HepG2 (cell line): ENCODE data around the gene CST5. TPM values are rescaled to one million over a fixed set of nuclear protein-coding genes. Genes with fewer than 3 reads are reported as not detected.

Experiments used
- ATAC-seq: fragments of 200-7000 bp; cut with Tn5 transposase; 3 replicates; pipeline ENCODE4 v1.9.1; 2020; ENCODE audit warnings: mild to moderate bottlenecking, moderate library complexity
- BruUV-seq: library from RNA; stranded (reverse); fragments of 400-500 nt; replicated peaks from 2 replicates; lab custom pipeline; 2021; lab: Mats Ljungman, UMichigan
- CTCF ChIA-PET: fragments of 300-600 bp; formaldehyde crosslinking; extraction: SDS; loops from one replicate; lab custom pipeline; 2021; ENCODE audit warnings: low total read pairs, inconsistent platforms, low intra/inter-chr PET ratio; lab: Yijun Ruan, JAX
- POLR2A ChIA-PET: fragments of 350-600 bp; sonication (Branson Sonifier 250); formaldehyde crosslinking; loops from one replicate; lab custom pipeline; 2020; ENCODE audit warnings: antibody characterized with exemption, inconsistent platforms; lab: Yijun Ruan, JAX
- DNase-seq: peaks from one replicate; pipeline ENCODE4 v3.0.0-alpha.2; 2015; ENCODE audit warnings: low spot score
- FAIRE-seq: peaks from 3 replicates; lab custom pipeline; 2011; peaks lifted over from hg19 to GRCh38; lab: Jason Lieb, UNC
- H2AFZ ChIP-seq: one replicate; pipeline ENCODE4 v1.6.1; 2011; ENCODE audit warnings: low read length, inconsistent platforms
- H3K27ac ChIP-seq: fragments of 300-600 bp; 3 replicates; pipeline ENCODE4 v1.8.0; 2011; ENCODE audit warnings: mixed run types, mild to moderate bottlenecking, mixed read lengths, low read length, inconsistent platforms; ENCODE audit not compliant: insufficient read depth; ENCODE audit errors: extremely low read length
- H3K27me3 ChIP-seq, 2 experiments: fragments of 200-600 bp in 1 of 2; 2 replicates in 1 of 2; 3 replicates in 1 of 2; pipeline versions ENCODE4 v1.6.0 to v1.8.0; 2011; ENCODE audit warnings: low read length in 2 of 2, mild to moderate bottlenecking in 2 of 2, moderate library complexity in 2 of 2, inconsistent platforms in 1 of 2; ENCODE audit not compliant: insufficient read depth in 2 of 2, control insufficient read depth in 1 of 2
- H3K36me3 ChIP-seq, 2 experiments: fragments of 200-600 bp in 1 of 2; replicated peaks in 1 of 2; 2 replicates in 1 of 2; 3 replicates in 1 of 2; pipeline versions ENCODE4 v1.5.1 to v1.8.0; 2011; ENCODE audit warnings: low read length in 2 of 2, inconsistent platforms in 1 of 2; ENCODE audit not compliant: insufficient read depth in 2 of 2, control insufficient read depth in 1 of 2
- H3K4me1 ChIP-seq: 2 replicates; pipeline ENCODE4 v1.5.1; 2012; ENCODE audit warnings: low read length, inconsistent platforms; ENCODE audit not compliant: insufficient read depth
- H3K4me2 ChIP-seq: 2 replicates; pipeline ENCODE4 v1.6.0; 2011; ENCODE audit warnings: low read depth, low read length, inconsistent platforms
- H3K4me3 ChIP-seq, 3 experiments: fragments of 200-600 bp in 1 of 3; sonication (generic), shearing (Covaris generic) in 1 of 3; replicated peaks in 1 of 3; 2 replicates each; pipeline ENCODE4 v1.5.1; 2011 to 2016; ENCODE audit warnings: low read length in 3 of 3, inconsistent platforms in 2 of 3, low read depth in 2 of 3, mild to moderate bottlenecking in 2 of 3, control low read depth in 1 of 3, mixed read lengths in 1 of 3; ENCODE audit not compliant: insufficient read depth in 1 of 3
- H3K79me2 ChIP-seq: one replicate; pipeline ENCODE4 v1.6.1; 2011; ENCODE audit warnings: low read length, inconsistent platforms; ENCODE audit not compliant: insufficient read depth
- H3K9ac ChIP-seq: 2 replicates; pipeline ENCODE4 v1.6.0; 2011; ENCODE audit warnings: mild to moderate bottlenecking, low read depth, low read length, inconsistent platforms; ENCODE audit not compliant: insufficient read depth
- H3K9me3 ChIP-seq: 2 replicates; pipeline ENCODE4 v1.5.1; 2012; ENCODE audit warnings: mild to moderate bottlenecking, low read length
- H4K20me1 ChIP-seq: 2 replicates; pipeline ENCODE4 v1.6.0; 2011; ENCODE audit warnings: inconsistent platforms, mild to moderate bottlenecking, low read length, moderate library complexity; ENCODE audit not compliant: insufficient read depth
- CBX1 ChIP-seq: IDR thresholded peaks from one replicate; pipeline ENCODE4 v1.6.1; 2016; ENCODE audit warnings: antibody characterized with exemption, low read depth
- GLI4 ChIP-seq: sonication (generic); formaldehyde crosslinking; IDR thresholded peaks from 2 replicates; pipeline ENCODE4 v1.5.1; 2020; ENCODE audit warnings: missing genetic modification reagents, mild to moderate bottlenecking, moderate library complexity, borderline replicate concordance
- HBP1 ChIP-seq: IDR thresholded peaks from 2 replicates; pipeline ENCODE4 v1.6.1; 2016; ENCODE audit warnings: low read depth, control low read depth
- PHF8 ChIP-seq: sonication (generic); formaldehyde crosslinking; IDR thresholded peaks from 2 replicates; pipeline ENCODE4 v1.5.0; 2020; ENCODE audit warnings: missing genetic modification reagents
- RAD21 ChIP-seq: fragments of 450-650 bp; formaldehyde crosslinking; IDR thresholded peaks from 2 replicates; pipeline ENCODE4 v1.5.0; 2020; ENCODE audit warnings: mild to moderate bottlenecking
- RFXAP ChIP-seq: sonication (generic); formaldehyde crosslinking; IDR thresholded peaks from 2 replicates; pipeline ENCODE4 v1.4.0; 2020; ENCODE audit warnings: missing genetic modification reagents, borderline replicate concordance
- SRY ChIP-seq: sonication (generic); formaldehyde crosslinking; IDR thresholded peaks from 2 replicates; pipeline ENCODE4 v1.8.0; 2022; ENCODE audit warnings: mild to moderate bottlenecking, missing genetic modification reagents
- TAF15 ChIP-seq: fragments of 200-400 bp; formaldehyde crosslinking; IDR thresholded peaks from one replicate; pipeline ENCODE4 v1.6.1; 2018; ENCODE audit warnings: mild to moderate bottlenecking, low read depth, low read length; ENCODE audit not compliant: poor library complexity, severe bottlenecking
- TCF7L2 ChIP-seq: IDR thresholded peaks from 2 replicates; pipeline ENCODE4 v1.6.1; 2011; ENCODE audit warnings: mild to moderate bottlenecking, low read depth, low read length, moderate library complexity
- ZBTB34 ChIP-seq: sonication (generic); formaldehyde crosslinking; IDR thresholded peaks from 2 replicates; pipeline ENCODE4 v1.8.0; 2022; ENCODE audit warnings: mild to moderate bottlenecking, missing genetic modification reagents
- ZKSCAN8 ChIP-seq: IDR thresholded peaks from 2 replicates; pipeline ENCODE4 v1.6.1; 2016; ENCODE audit warnings: borderline replicate concordance, missing genetic modification reagents, missing compliant biosample characterization
- ZNF3 ChIP-seq: IDR thresholded peaks from 2 replicates; pipeline ENCODE4 v1.7.0; 2017; ENCODE audit warnings: inconsistent platforms
- ZNF451 ChIP-seq: sonication (generic); formaldehyde crosslinking; IDR thresholded peaks from 2 replicates; pipeline ENCODE4 v1.5.0; 2020; ENCODE audit warnings: mild to moderate bottlenecking, missing genetic modification reagents
- WGBS: methylation state at CpG from one replicate; pipeline ENCODE4 v1.1.6; 2017; ENCODE audit warnings: low lambda C conversion rate; 5-methylcytosine and 5-hydroxymethylcytosine counted together
- in situ Hi-C: cut with HindIII; loops from 2 replicates; pipeline ENCODE4 v1.10.0; 2017; ENCODE audit warnings: low pct_unique_long_range_greater_than_20kb; ENCODE audit not compliant: extremely low pct_ligation_motif_present
- intact Hi-C: fragments of 100-400 bp; cut with micrococcal nuclease; formaldehyde crosslinking; loops from one replicate; pipeline ENCODE4 v1.10.0; 2022; ENCODE audit not compliant: unreplicated experiment
- polyA plus RNA-seq, 8 experiments: library from polyadenylated mRNA; depleted of rRNA in 3 of 8; stranded (reverse) in 7 of 8; unstranded in 1 of 8; fragments of >200 nt; fragmentation: Illumina TruSeq in 4 of 8; extraction: Trizol in 4 of 8; gene quantifications; 2 replicates each; pipeline versions ENCODE4 v1.2.1 to v1.2.3, GENCODE V29; 2011 to 2016; ENCODE audit warnings: low read depth in 4 of 8, missing spikeins in 1 of 8, mixed read lengths in 1 of 8; ENCODE audit not compliant: insufficient read depth in 1 of 8
- total RNA-seq, 5 experiments: library from RNA; depleted of rRNA; stranded (reverse); fragments of >200 nt; fragmentation: Illumina TruSeq; extraction: Trizol; gene quantifications; 2 replicates each; pipeline ENCODE4 v1.2.3, GENCODE V29; 2016; ENCODE audit warnings: low read depth in 1 of 5
- TF ChIP-seq, protein P1 (sequence below): IDR thresholded peaks from 2 replicates; pipeline ENCODE4 v1.6.1; 2016; ENCODE audit warnings: missing compliant biosample characterization, missing genetic modification reagents, borderline replicate concordance
- TF ChIP-seq, protein P2 (sequence below): IDR thresholded peaks from 2 replicates; pipeline ENCODE4 v1.6.1; 2012; ENCODE audit warnings: low read length, improper control_type of control experiment
- TF ChIP-seq, protein P3 (sequence below): sonication (generic); formaldehyde crosslinking; IDR thresholded peaks from 2 replicates; pipeline ENCODE4 v1.5.1; 2020; ENCODE audit warnings: missing genetic modification reagents, mild to moderate bottlenecking, borderline replicate concordance

Gene CST5
- total and polyA plus RNA-seq, 2 of the 13 experiments (the other 11 are each of a cell fraction or from before 2014, with no cell fraction given), result 0.16 TPM; not detected in 1

- TF ChIP-seq RFXAP, result no peak
- TF ChIP-seq ZKSCAN8 (CRISPR knock-in tag), result no peak
- no peak for TF ChIP-seq ZBTB34 (CRISPR knock-in tag)
These were observed 10.0 kb downstream of the CST5 start (continued) for GRCh38 chr20:23869520-23869919.

DNA sequence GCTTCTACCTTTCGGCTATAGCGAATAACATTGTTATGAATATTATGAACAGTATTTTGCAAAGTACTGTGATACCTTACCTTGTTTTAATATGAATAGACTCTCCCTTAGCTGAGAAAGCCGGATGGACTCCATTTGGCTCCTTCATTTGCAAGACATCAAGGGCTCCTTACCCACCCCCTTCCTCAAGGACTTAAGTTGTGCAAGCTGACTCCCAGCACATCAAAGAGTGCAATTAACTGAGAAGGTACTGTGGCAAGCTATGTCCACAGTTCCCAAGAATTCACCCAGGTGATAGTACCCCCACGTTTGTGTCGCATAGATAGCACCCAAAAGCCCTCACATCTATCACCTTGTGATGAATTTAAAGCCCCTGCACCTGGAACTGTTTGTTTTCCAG, 11.2 kb downstream of the CST5 start:
- H3K27ac ChIP-seq, result no peak overlapping the region
- no peak for FAIRE-seq
- no TSS peak for BruUV-seq
- 38% methylated on average over 5 of the region's 5 CpGs for WGBS
- H4K20me1 ChIP-seq, result no peaks in the 10 kb centered on the region
- H3K36me3 ChIP-seq, result no peaks in the 10 kb centered on the region
- no peak overlapping the region for H3K4me2 ChIP-seq
- no peak overlapping the region for H3K4me3 ChIP-seq
- POLR2A ChIA-PET, result no interaction called here
- DNase-seq, result no peak
- in situ Hi-C loops, result no loop called here
- intact Hi-C loops, result no loop called here
- ATAC-seq, result no peak
- H3K79me2 ChIP-seq, result no peaks in the 10 kb centered on the region
- H3K9me3 ChIP-seq, result no peaks in the 10 kb centered on the region
- H3K27me3 ChIP-seq, result no peaks in the 10 kb centered on the region; a peak in 2 of 5 replicates
- H2AFZ ChIP-seq, result no peak overlapping the region
- CTCF ChIA-PET, result no interaction called here
- H3K9ac ChIP-seq, result no peak overlapping the region
- H3K4me1 ChIP-seq, result no peaks in the 10 kb centered on the region
- TF ChIP-seq RAD21 (no peak), CBX1 (no peak), SRY (CRISPR knock-in tag) (no peak), PHF8 (CRISPR knock-in tag) (no peak), ZNF3 (CRISPR knock-in tag) (no peak), HBP1 (no peak), TCF7L2 (no peak), ZNF451 (no peak), TAF15 (no peak), GLI4 (CRISPR knock-in tag) (no peak)
- TF ChIP-seq, protein P1, sequence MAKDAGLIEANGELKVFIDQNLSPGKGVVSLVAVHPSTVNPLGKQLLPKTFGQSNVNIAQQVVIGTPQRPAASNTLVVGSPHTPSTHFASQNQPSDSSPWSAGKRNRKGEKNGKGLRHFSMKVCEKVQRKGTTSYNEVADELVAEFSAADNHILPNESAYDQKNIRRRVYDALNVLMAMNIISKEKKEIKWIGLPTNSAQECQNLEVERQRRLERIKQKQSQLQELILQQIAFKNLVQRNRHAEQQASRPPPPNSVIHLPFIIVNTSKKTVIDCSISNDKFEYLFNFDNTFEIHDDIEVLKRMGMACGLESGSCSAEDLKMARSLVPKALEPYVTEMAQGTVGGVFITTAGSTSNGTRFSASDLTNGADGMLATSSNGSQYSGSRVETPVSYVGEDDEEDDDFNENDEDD (CRISPR knock-in tag), result no peak
- TF ChIP-seq, protein P2, sequence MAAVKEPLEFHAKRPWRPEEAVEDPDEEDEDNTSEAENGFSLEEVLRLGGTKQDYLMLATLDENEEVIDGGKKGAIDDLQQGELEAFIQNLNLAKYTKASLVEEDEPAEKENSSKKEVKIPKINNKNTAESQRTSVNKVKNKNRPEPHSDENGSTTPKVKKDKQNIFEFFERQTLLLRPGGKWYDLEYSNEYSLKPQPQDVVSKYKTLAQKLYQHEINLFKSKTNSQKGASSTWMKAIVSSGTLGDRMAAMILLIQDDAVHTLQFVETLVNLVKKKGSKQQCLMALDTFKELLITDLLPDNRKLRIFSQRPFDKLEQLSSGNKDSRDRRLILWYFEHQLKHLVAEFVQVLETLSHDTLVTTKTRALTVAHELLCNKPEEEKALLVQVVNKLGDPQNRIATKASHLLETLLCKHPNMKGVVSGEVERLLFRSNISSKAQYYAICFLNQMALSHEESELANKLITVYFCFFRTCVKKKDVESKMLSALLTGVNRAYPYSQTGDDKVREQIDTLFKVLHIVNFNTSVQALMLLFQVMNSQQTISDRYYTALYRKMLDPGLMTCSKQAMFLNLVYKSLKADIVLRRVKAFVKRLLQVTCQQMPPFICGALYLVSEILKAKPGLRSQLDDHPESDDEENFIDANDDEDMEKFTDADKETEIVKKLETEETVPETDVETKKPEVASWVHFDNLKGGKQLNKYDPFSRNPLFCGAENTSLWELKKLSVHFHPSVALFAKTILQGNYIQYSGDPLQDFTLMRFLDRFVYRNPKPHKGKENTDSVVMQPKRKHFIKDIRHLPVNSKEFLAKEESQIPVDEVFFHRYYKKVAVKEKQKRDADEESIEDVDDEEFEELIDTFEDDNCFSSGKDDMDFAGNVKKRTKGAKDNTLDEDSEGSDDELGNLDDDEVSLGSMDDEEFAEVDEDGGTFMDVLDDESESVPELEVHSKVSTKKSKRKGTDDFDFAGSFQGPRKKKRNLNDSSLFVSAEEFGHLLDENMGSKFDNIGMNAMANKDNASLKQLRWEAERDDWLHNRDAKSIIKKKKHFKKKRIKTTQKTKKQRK, result no peak
- TF ChIP-seq, protein P3, sequence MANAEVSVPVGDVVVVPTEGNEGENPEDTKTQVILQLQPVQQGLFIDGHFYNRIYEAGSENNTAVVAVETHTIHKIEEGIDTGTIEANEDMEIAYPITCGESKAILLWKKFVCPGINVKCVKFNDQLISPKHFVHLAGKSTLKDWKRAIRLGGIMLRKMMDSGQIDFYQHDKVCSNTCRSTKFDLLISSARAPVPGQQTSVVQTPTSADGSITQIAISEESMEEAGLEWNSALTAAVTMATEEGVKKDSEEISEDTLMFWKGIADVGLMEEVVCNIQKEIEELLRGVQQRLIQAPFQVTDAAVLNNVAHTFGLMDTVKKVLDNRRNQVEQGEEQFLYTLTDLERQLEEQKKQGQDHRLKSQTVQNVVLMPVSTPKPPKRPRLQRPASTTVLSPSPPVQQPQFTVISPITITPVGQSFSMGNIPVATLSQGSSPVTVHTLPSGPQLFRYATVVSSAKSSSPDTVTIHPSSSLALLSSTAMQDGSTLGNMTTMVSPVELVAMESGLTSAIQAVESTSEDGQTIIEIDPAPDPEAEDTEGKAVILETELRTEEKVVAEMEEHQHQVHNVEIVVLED (CRISPR knock-in tag), result no peak
